H1 (cell line): ENCODE results near the gene RGS2. TPM values are rescaled to one million over a fixed set of nuclear protein-coding genes. Genes with fewer than 3 reads are reported as not detected.

ENCODE experiments used
- CTCF ChIA-PET: fragments of 300-600 bp; sonication (Branson Sonifier 250); formaldehyde crosslinking; loops from one replicate; lab custom pipeline; 2021; ENCODE audit not compliant: partially characterized antibody; lab: Charles Lee
- POLR2A ChIA-PET: fragments of 300-600 bp; sonication (Branson Sonifier 250); formaldehyde crosslinking; loops from one replicate; lab custom pipeline; 2021; ENCODE audit warnings: inconsistent platforms; ENCODE audit not compliant: partially characterized antibody; lab: Charles Lee
- DNase-seq, 2 experiments: peaks; one replicate each; pipeline versions ENCODE4 v3.0.0 to v3.0.0-alpha.2; 2010 to 2022; ENCODE audit warnings: low spot score in 2 of 2, low read depth in 1 of 2, mixed read lengths in 1 of 2
- FAIRE-seq: peaks from 2 replicates; lab custom pipeline; 2011; peaks lifted over from hg19 to GRCh38; lab: Jason Lieb, UNC
- H2AFZ ChIP-seq: 2 replicates; pipeline ENCODE4 v1.8.1; 2012; ENCODE audit warnings: low read length, inconsistent platforms
- H2AK5ac ChIP-seq: 2 replicates; pipeline ENCODE4 v1.6.1; 2013; ENCODE audit warnings: low read depth, low read length
- H2BK120ac ChIP-seq: replicated peaks from 2 replicates; pipeline ENCODE3; 2013; ENCODE audit warnings: low read depth, low read length, inconsistent platforms
- H2BK12ac ChIP-seq: 2 replicates; pipeline ENCODE4 v1.6.1; 2013; ENCODE audit warnings: low read depth, low read length
- H2BK15ac ChIP-seq: 2 replicates; pipeline ENCODE4 v1.6.1; 2013; ENCODE audit warnings: low read length
- H2BK20ac ChIP-seq: 2 replicates; pipeline ENCODE4 v1.6.1; 2013; ENCODE audit warnings: low read length
- H2BK5ac ChIP-seq: 2 replicates; pipeline ENCODE4 v1.6.1; 2013; ENCODE audit warnings: low read depth, low read length
- H3K14ac ChIP-seq: 2 replicates; pipeline ENCODE4 v1.6.1; 2013; ENCODE audit warnings: inconsistent platforms; ENCODE audit not compliant: insufficient read length
- H3K18ac ChIP-seq: 2 replicates; pipeline ENCODE4 v1.6.1; 2013; ENCODE audit warnings: low read length; ENCODE audit errors: extremely low read depth
- H3K23ac ChIP-seq: 2 replicates; pipeline ENCODE4 v1.6.1; 2013; ENCODE audit warnings: inconsistent platforms; ENCODE audit not compliant: insufficient read length
- H3K23me2 ChIP-seq: 2 replicates; pipeline ENCODE4 v1.6.1; 2013; ENCODE audit warnings: low read depth, low read length
- H3K27ac ChIP-seq: 2 replicates; pipeline ENCODE4 v1.6.1; 2011; ENCODE audit warnings: low read depth, low read length, inconsistent platforms
- H3K27me3 ChIP-seq, 4 experiments: replicated peaks in 1 of 4; 1 replicate in 1 of 4; 2 replicates in 3 of 4; pipeline versions ENCODE4 v1.6.1 to v1.8.1; 2011 to 2013; ENCODE audit warnings: low read length in 3 of 4, mild to moderate bottlenecking in 3 of 4, inconsistent platforms in 2 of 4, mixed read lengths in 2 of 4, moderate library complexity in 1 of 4; ENCODE audit not compliant: control insufficient read depth in 3 of 4, insufficient read depth in 3 of 4; ENCODE audit errors: extremely low read depth in 1 of 4
- H3K36me3 ChIP-seq, 4 experiments: 2 replicates each; pipeline versions ENCODE4 v1.6.1 to v1.8.1; 2011 to 2013; ENCODE audit warnings: mild to moderate bottlenecking in 4 of 4, low read length in 3 of 4, moderate library complexity in 2 of 4, control low read depth in 1 of 4, inconsistent platforms in 1 of 4; ENCODE audit not compliant: insufficient read depth in 4 of 4, control insufficient read depth in 2 of 4
- H3K4ac ChIP-seq: replicated peaks from 2 replicates; pipeline ENCODE3; 2013; ENCODE audit warnings: low read length, low read depth, mixed read lengths, inconsistent platforms; ENCODE audit not compliant: insufficient read length
- H3K4me1 ChIP-seq, 4 experiments: replicated peaks in 1 of 4; 1 replicate in 1 of 4; 2 replicates in 3 of 4; pipeline versions ENCODE4 v1.6.1 to v1.8.1; 2011 to 2013; ENCODE audit warnings: low read length in 3 of 4, inconsistent platforms in 2 of 4, mixed read lengths in 1 of 4; ENCODE audit not compliant: insufficient read depth in 4 of 4, control insufficient read depth in 3 of 4
- H3K4me2 ChIP-seq, 2 experiments: 2 replicates each; pipeline versions ENCODE4 v1.6.1 to v1.8.1; 2011 to 2013; ENCODE audit warnings: low read depth in 2 of 2, low read length in 2 of 2, control low read depth in 1 of 2, inconsistent platforms in 1 of 2, mild to moderate bottlenecking in 1 of 2; ENCODE audit not compliant: insufficient read depth in 1 of 2
- H3K4me3 ChIP-seq, 4 experiments: fragments of 200-600, 300-600 bp in 1 of 4; sonication (generic), shearing (Covaris generic), sonication (Bioruptor Twin) in 1 of 4; 2 replicates each; pipeline versions ENCODE4 v1.5.1 to v1.8.1; 2011 to 2016; ENCODE audit warnings: low read length in 4 of 4, low read depth in 3 of 4, control low read depth in 2 of 4, inconsistent platforms in 2 of 4, mild to moderate bottlenecking in 2 of 4, mixed read lengths in 1 of 4, moderate library complexity in 1 of 4; ENCODE audit not compliant: insufficient read depth in 2 of 4; ENCODE audit errors: extremely low read depth in 1 of 4
- H3K56ac ChIP-seq: replicated peaks from 2 replicates; pipeline ENCODE3; 2013; ENCODE audit warnings: low read depth, mild to moderate bottlenecking, mixed read lengths, low read length, inconsistent platforms; ENCODE audit not compliant: insufficient read length
- H3K79me1 ChIP-seq: 2 replicates; pipeline ENCODE4 v1.6.1; 2013; ENCODE audit warnings: low read depth, low read length, control low read depth
- H3K79me2 ChIP-seq, 2 experiments: 2 replicates each; pipeline versions ENCODE4 v1.6.1 to v1.8.1; 2012 to 2013; ENCODE audit warnings: low read length in 2 of 2, mild to moderate bottlenecking in 2 of 2, inconsistent platforms in 1 of 2; ENCODE audit not compliant: insufficient read depth in 2 of 2, control insufficient read depth in 1 of 2
- H3K9ac ChIP-seq, 4 experiments: replicated peaks in 1 of 4; 1 replicate in 1 of 4; 2 replicates in 3 of 4; pipeline versions ENCODE4 v1.6.1 to v1.8.1; 2011 to 2013; ENCODE audit warnings: low read depth in 3 of 4, low read length in 3 of 4, control low read depth in 2 of 4, mild to moderate bottlenecking in 2 of 4, moderate library complexity in 2 of 4, inconsistent platforms in 1 of 4; ENCODE audit errors: extremely low read depth in 1 of 4
- H3K9me3 ChIP-seq, 2 experiments: 2 replicates each; pipeline versions ENCODE4 v1.6.1 to v1.8.1; 2012 to 2013; ENCODE audit warnings: mild to moderate bottlenecking in 2 of 2, moderate library complexity in 2 of 2, control low read depth in 1 of 2, inconsistent platforms in 1 of 2, low read depth in 1 of 2, low read length in 1 of 2, mixed read lengths in 1 of 2; ENCODE audit not compliant: insufficient read depth in 2 of 2
- H4K20me1 ChIP-seq, 2 experiments: replicated peaks in 1 of 2; 2 replicates each; pipeline versions ENCODE3 to v1.8.1; 2011 to 2013; ENCODE audit warnings: inconsistent platforms in 2 of 2, low read length in 2 of 2, mild to moderate bottlenecking in 1 of 2; ENCODE audit not compliant: insufficient read depth in 2 of 2, control insufficient read depth in 1 of 2
- H4K5ac ChIP-seq: 2 replicates; pipeline ENCODE4 v1.6.1; 2013; ENCODE audit warnings: low read length, low read depth, mixed read lengths, inconsistent platforms; ENCODE audit not compliant: insufficient read length
- H4K8ac ChIP-seq: 2 replicates; pipeline ENCODE4 v1.8.0; 2013; ENCODE audit warnings: mild to moderate bottlenecking, moderate library complexity, low read length, inconsistent platforms; ENCODE audit not compliant: insufficient read depth; ENCODE audit errors: extremely low read depth
- H4K91ac ChIP-seq: replicated peaks from 2 replicates; pipeline ENCODE3; 2013; ENCODE audit warnings: low read length, mixed read lengths, inconsistent platforms; ENCODE audit not compliant: insufficient read length
- ATF2 ChIP-seq: IDR thresholded peaks from 2 replicates; pipeline ENCODE4 v1.6.1; 2012; ENCODE audit warnings: low read length, inconsistent platforms
- CBX5 ChIP-seq: fragments of 300-800, 300-1000 bp; sonication (generic); IDR thresholded peaks from 2 replicates; pipeline ENCODE4 v1.7.1; 2016; ENCODE audit warnings: antibody characterized with exemption, low read length, low read depth
- CTBP2 ChIP-seq: IDR thresholded peaks from 2 replicates; pipeline ENCODE4 v1.7.0; 2011; ENCODE audit warnings: borderline replicate concordance, mild to moderate bottlenecking, moderate library complexity, mixed read lengths, low read length; ENCODE audit not compliant: insufficient read depth, insufficient read length
- GABPA ChIP-seq: IDR thresholded peaks from 2 replicates; pipeline ENCODE4 v1.6.1; 2011; ENCODE audit warnings: mild to moderate bottlenecking, low read length, moderate library complexity, borderline replicate concordance; ENCODE audit not compliant: insufficient read depth
- GTF2F1 ChIP-seq: IDR thresholded peaks from 2 replicates; pipeline ENCODE4 v1.6.1; 2012; ENCODE audit warnings: low read depth, low read length, improper control_type of control experiment, borderline replicate concordance
- KDM1A ChIP-seq: fragments of 200-600, 300-600 bp; sonication (generic); IDR thresholded peaks from 2 replicates; pipeline ENCODE4 v1.7.1; 2016; ENCODE audit warnings: mild to moderate bottlenecking, low read length, borderline replicate concordance
- POLR2AphosphoS5 ChIP-seq: IDR thresholded peaks from 2 replicates; pipeline ENCODE4 v1.6.1; 2011; ENCODE audit warnings: low read depth, low read length
- RXRA ChIP-seq: IDR thresholded peaks from 2 replicates; pipeline ENCODE4 v1.6.1; 2011; ENCODE audit warnings: low read depth, mild to moderate bottlenecking, low read length, moderate library complexity; ENCODE audit not compliant: insufficient read depth
- SP1 ChIP-seq: IDR thresholded peaks from 2 replicates; pipeline ENCODE4 v1.6.1; 2011; ENCODE audit warnings: low read depth, low read length
- SRF ChIP-seq: IDR thresholded peaks from 2 replicates; pipeline ENCODE4 v1.6.1; 2011; ENCODE audit warnings: mild to moderate bottlenecking, low read depth, low read length, moderate library complexity
- SUZ12 ChIP-seq: fragments of 200-600 bp; sonication (generic); IDR thresholded peaks from 2 replicates; pipeline ENCODE4 v1.6.1; 2012; ENCODE audit warnings: mild to moderate bottlenecking, inconsistent platforms, low read length, moderate library complexity, mixed read lengths
- TAF1 ChIP-seq: IDR thresholded peaks from 2 replicates; pipeline ENCODE4 v1.6.1; 2011; ENCODE audit warnings: mild to moderate bottlenecking, low read depth, low read length
- TCF12 ChIP-seq: IDR thresholded peaks from 2 replicates; pipeline ENCODE4 v1.6.1; 2011; ENCODE audit warnings: low read depth, mild to moderate bottlenecking, low read length
- TEAD4 ChIP-seq: IDR thresholded peaks from 2 replicates; pipeline ENCODE4 v1.6.1; 2012; ENCODE audit warnings: low read depth, low read length, inconsistent platforms, mixed read lengths
- polyA plus RNA-seq, 7 experiments: library from polyadenylated mRNA; depleted of rRNA in 3 of 7; stranded (reverse) in 5 of 7; unstranded in 2 of 7; fragments of >200 nt in 5 of 7; fragments of 200-250 nt in 2 of 7; gene quantifications; 1 replicate in 5 of 7; 2 replicates in 1 of 7; 4 replicates in 1 of 7; pipeline versions ENCODE4 v1.2.1 to v1.2.3, GENCODE V29; 2011 to 2013; ENCODE audit warnings: missing spikeins in 2 of 7, mixed read lengths in 2 of 7
- total RNA-seq: library from RNA; stranded (reverse); fragmentation: NEBNext Ultra II Directional; extraction: Animal tissue kit (Norgen Biotek cat#: 25700); gene quantifications from 2 replicates; pipeline ENCODE4 v1.2.1, GENCODE V29; 2021

RGS2 gene
- total and polyA plus RNA-seq, 2 of the 8 experiments (the other 6 are each of a cell fraction or from before 2014, with no cell fraction given): 9.1 to 17.0 TPM

GRCh38 chr1:192794768-192795035 lies 14.1 kb upstream of the RGS2 start:
- Histone ChIP-seq H3K4me3 (no peak overlapping the region), H3K79me1 (no peaks in the 10 kb centered on the region), H3K27me3 (no peaks in the 10 kb centered on the region), H2AFZ (no peak overlapping the region), H4K20me1 (no peaks in the 10 kb centered on the region), H3K56ac (no peak overlapping the region), H3K23me2 (no peaks in the 10 kb centered on the region; the same call in 1 of the 2 replicates), H3K18ac (no peak overlapping the region), H3K4ac (no peak overlapping the region), H3K9me3 (no peaks in the 10 kb centered on the region), H3K4me2 (no peak overlapping the region), H3K4me1 (peaks cover 3 to 10% (median 5%) of the 10 kb centered on the region in 4 experiments; a peak in 4 of 7 replicates), H3K79me2 (no peaks in the 10 kb centered on the region), H2BK15ac (no peak overlapping the region), H2BK5ac (no peak overlapping the region), H2BK120ac (no peak overlapping the region), H4K5ac (no peak overlapping the region), H4K8ac (no peak overlapping the region), H3K36me3 (no peaks in the 10 kb centered on the region), H3K14ac (no peak overlapping the region), H3K27ac (no peak overlapping the region), H4K91ac (no peak overlapping the region), H3K23ac (no peak overlapping the region), H3K9ac (no peak overlapping the region), H2BK20ac (no peak overlapping the region), H2AK5ac (no peak overlapping the region), H2BK12ac (no peak overlapping the region)
- FAIRE-seq (no peak), DNase-seq (no peak)
- CTCF ChIA-PET: interaction anchor here (1.5 to 3.9 kb wide), 2 partner anchors 12 kb away, joined by 7 to 27 read pairs; no protein-coding TSS in a partner anchor
- POLR2A ChIA-PET: no interaction called here
- TF ChIP-seq TAF1 (no peak), ATF2 (no peak), SRF (no peak), SP1 (no peak), TEAD4 (no peak), CTBP2 (no peak), GABPA (no peak), POLR2AphosphoS5 (no peak), SUZ12 (no peak), TCF12 (no peak), GTF2F1 (no peak), CBX5 (no peak), RXRA (no peak), KDM1A (no peak)
